Measurements from ENCODE around the gene NLGN2.

DNA sequence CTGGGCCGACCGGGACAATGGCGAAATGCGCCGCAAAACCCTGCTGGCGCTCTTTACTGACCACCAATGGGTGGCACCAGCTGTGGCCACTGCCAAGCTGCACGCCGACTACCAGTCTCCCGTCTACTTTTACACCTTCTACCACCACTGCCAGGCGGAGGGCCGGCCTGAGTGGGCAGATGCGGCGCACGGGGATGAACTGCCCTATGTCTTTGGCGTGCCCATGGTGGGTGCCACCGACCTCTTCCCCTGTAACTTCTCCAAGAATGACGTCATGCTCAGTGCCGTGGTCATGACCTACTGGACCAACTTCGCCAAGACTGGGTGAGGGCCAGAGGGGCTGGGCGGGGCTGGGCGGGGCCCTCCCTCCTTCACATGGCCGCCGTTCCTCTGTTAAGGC lies 8.1 kb downstream of the NLGN2 start:
- TF ChIP-seq ZNF274 (IDR thresholded peaks at IDR 0.05; ENCODE audit: low read depth, low read length) (no peak), SUZ12 (IDR thresholded peaks at IDR 0.05; ENCODE audit: extremely low read depth, insufficient read depth, insufficient read length) (no peak)
